RPMI8226 (cell line): ENCODE measurements around the gene RFC1.
"Not testable (repeated sequence)": the region's sequence is repeated elsewhere in the genome, so short reads cannot be mapped to it uniquely, and the experiment has no call there.

Source experiments
- DNase-seq: peaks from one replicate; pipeline ENCODE4 v3.0.0-alpha.2; 2015

Gene RFC1

DNA sequence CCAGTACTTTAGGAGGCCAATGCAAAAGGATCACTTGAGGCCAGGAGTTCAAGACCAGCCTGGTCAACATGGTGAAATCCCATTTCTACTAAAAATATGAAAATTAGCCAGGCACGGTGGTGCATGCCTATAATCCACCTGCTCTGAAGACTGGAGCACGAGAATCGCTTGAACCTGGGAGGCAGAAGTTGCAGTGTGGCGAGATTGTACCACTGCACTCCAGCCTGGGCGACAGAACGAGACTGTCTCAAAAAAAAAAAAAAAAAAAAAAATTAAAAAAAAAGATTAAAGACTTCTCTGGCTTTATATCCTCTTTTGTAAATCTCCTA, 13.0 kb downstream of the RFC1 start:
- DNase-seq, result not testable (repeated sequence)

DNA sequence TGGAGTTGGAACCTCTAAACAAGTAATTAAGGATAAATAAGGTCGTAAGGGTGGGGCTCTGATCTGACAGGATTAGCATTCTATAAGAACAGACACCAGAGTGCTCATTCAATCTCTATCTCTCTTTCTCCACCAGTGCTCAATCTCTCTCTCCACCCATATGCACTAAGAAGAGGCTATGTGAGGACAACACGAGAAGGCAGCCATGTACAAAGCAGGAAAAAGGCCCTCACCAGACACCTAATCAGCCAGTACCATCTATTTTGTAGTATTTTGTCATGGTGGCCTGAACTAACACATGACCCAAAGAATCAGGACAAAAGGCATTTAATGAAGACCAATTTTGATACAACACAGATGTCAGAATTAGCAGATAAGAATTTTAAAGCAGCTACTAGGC, 16.8 kb downstream of the RFC1 start:
- no peak for DNase-seq

DNA sequence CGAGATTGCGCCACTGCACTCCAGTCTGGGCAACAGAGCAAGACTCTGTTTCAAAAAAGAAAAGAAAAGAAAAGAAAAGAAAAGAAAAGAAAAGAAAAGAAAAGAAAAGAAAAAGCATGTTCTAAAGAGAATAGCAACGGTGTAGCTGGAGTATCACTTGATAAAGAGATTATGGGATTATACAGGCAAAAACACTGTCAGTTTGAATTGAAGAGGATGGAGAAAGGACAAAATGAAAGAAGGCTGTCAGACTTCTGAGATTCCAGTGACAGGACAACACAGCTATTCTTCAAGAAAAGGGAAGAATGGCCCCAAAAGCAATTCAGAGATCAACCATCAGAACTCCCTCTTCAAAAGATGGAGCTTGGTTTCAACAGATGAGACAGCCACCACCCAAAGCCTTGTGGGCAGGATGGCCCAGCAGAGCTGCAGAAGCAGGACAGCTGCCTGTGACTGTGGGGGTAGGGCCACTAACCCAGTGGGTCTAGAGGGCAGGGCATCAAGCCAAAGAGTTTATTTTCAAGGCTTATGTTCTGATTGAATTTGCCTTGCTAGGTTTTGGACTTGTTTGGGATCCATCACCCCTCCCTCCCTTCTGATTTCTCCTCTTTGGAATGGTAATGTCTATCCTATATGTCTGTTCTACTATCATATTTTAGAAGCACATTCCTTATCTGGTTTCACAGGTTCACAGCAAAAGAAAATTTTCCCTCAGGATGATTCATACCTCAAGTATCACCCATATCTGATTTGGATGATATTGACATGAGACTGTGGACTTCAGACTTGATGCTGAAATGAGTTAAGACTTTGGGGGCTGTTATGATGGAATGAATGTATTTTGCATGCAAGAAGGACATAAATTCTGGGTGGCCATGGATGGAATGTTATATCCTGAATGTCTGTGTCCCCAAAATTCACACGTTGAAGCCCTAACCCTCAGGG, 17.5 kb downstream of the RFC1 start:
- no peak for DNase-seq

DNA sequence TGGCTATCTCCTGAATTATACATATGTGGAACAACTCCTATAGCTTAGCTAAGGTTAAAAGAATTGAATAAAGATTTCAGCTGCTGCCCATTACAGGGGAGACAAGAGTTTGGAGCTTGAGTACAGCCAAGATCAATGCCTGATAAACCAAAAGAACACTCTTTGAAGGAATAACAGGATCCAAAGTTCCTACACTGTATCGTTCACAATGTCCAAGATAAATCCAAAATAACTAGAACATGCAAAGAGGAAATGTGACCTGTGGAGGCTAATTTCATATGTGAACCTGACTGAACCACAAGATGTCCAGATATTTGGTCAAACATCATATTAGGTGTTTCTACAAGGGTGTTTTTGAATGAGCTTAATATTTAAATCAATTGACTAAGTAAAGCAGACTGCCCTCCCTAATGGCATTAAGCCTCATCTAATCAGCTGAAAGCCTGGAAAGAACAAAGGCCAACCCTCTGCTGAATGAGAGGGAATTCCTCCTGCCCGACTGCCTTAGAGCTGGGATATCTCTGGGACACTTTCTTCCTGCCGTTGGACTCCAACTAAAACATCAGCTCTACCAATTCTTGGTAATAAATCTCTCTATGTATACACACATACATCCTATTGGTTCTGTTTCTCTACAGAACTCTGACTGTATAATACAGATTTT, 19.2 kb downstream of the RFC1 start:
- no peak for DNase-seq

DNA sequence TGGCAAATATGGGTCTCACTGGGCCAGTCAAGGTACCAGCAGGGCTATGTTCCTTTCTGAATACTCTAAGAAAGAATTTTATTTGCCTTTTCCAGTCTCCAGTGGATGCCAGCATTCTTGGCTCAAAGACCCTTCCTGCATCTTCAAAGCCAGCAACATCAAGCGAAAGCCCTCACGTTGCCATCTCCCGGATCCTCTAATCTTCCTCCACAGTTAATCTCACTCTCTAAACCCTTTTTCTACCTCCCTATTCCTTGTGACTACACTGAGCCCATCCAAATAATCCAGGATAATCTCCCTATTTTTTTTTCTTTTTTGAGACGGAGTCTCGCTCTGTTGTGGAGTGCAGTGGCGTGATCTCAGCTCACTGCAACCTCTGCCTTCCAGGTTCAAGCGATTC, 23.4 kb downstream of the RFC1 start:
- DNase-seq, result no peak

DNA sequence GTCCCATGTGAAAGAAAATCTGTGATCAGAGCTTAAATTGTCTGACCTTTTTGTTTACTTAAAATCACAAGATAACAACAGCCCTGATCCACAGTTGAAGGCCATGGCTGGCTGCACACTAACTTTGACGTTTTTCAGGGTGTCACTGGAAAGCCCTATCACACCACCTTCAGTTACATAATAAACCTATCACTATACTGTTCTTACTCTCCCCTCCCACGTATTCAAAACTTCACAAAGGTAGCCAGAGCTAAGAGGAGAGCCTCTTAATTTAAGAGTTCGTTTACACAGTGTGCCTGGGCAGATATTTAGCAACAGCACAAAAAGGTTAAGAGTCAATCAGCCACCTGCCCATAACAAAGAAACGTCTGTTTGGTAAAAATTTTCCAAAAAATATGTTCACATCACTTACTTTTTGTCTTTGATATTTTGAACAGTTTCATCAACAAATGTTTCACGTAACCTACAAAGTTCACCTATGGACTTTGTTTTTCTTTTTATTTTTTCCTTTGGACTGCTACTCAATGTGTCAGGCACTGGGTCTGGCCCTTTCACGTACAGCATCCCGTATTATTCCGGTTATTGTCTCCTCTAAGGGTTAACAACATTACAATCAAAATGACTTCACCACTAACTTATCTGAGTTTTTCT, 25.0 kb downstream of the RFC1 start:
- no peak for DNase-seq

DNA sequence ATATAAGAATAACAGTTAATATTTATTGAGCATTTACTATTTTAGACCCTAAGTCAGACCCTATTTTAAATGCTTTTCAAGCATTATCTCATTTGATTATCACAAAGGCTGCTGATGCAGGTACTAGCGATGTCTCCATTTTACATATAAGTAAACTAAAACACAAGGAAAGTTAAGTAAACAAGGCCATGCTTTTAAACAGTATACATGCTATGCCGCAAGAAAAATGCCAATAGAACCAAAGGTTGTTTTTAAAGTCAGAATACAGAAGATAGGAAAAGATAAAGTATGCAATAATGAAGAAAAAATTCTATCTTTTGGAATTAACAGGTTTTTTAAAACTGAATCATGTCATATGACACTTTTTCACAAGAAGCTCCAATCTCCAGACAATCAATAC, 26.2 kb downstream of the RFC1 start:
- no peak for DNase-seq

DNA sequence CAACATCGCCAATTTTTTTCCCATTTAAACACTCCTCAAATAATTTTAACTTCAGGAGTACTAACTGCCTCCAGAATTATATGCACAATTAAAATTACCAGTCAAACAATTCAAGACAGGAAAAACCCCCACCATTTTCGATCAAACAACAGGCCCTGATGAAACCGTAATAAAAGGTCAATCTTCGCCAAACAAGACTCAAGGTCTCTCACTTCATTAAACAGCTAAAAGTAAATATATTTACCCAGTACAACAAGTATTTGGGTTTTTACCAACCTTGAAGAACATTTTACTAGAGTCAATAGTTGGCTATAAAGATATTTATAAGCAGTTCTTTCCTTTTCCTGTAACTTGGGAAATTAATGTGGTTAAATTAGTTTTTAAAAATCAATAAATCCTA, 28.3 kb downstream of the RFC1 start:
- DNase-seq, result no peak

DNA sequence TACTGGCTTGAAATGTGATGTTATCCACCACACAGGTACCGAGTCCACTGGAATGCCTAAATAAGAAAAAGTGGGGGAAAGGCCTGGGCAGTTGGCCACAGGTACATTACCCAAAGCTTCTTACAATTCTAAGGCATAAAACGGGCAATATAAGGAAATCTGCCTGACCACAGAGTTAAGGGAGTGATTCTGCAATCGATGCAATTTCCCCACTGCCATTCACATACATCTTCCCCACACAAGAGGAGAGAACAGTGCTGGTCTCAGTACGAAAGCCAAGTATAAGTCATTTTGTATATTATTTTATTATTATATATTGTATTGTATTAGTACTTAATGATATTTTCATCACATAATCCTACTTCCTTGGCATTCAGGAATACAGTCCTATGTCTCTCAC, 30.6 kb downstream of the RFC1 start:
- no peak for DNase-seq

DNA sequence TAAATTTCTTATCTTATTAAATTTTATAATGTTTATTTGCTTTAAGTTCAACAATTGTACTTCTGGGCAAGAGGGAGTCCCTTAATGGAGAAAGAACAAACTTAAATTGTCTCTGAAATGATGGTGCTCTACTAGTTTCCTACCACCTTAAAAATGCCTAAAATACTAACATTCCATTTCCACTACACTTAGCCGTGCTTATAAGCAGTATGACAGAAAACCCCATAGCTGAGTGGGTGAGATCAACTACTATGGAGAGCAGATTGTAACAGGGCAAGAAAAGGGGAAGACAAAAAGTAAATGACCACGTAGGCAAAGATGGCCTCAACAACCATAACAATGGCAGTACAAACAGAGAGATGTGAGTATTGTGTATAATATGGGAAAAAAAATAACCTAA, 35.0 kb downstream of the RFC1 start:
- DNase-seq, result no peak

DNA sequence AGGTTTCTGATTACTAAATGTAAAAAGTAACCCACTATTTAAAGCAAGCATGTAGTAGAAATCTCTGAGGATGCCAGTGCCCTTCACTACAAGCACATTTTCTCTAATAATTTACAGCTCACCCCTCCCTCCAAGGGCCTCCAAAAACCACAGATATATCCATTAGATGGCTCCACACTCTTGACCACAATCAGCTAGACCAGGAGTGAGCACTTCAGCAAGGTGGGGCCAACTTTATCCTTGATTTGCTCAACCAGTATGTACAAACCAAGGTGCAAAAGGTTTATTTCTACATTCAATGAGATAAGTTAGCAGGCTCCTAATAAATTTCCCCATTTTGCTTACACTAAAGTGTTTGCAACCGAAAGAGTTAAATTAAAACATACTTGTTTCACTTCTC, 35.8 kb downstream of the RFC1 start:
- DNase-seq, result no peak

DNA sequence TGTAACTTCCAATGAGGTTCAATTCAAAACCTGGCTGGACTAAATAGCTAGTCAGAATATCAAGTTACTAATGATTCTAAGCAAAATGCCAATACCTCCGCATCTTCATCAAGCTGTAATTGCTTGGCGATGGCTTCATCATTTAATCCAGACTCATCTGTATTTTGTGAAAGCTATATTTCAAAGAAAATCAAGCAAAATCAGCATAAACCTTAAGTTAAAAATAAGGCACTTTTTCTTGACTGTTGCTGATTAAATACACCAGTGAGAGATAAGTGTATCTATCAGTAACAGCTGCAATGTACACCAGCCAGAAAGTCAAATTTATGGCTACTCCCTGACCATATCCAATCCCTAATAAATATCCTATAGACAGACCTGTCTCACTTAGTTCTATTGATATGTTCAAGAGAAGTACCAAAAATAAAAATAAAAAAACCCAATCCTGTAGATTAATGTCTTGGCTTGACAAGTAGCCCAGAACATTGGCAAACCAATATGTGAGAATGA, 39.6 kb downstream of the RFC1 start:
- no peak for DNase-seq

DNA sequence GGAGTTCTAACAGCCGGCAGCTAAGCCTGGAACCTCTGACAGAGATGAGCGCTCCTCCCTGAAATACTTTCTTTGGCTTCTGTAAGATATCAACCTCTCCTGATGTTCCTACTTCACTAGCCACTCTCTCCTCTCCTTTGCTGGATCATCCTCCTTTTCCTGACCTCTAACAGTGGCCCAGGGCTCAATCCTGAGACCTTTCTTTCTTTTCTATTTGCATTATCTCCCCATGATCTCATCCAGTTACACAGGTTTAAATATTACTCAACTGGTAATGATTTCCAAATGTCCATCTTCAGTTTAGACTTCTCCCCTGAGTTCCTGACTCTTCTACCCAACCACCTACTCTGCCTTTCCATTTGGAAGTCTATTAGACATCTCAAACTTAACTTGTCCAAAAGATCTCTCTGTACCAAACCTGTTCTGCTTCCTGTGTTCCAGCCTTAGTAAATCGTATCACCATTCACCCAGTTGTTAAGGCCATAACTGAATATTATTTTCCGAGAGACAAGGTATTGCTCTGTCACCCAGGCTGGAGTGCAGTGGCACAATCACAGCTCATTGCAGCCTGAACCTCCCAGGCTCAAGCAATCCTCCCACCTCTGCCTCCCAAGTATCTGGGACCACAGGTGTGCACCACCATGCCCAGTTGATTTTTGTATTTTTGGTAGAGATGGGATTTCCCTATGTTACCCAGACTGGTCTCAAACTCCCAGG, 41.1 kb downstream of the RFC1 start:
- no peak for DNase-seq

DNA sequence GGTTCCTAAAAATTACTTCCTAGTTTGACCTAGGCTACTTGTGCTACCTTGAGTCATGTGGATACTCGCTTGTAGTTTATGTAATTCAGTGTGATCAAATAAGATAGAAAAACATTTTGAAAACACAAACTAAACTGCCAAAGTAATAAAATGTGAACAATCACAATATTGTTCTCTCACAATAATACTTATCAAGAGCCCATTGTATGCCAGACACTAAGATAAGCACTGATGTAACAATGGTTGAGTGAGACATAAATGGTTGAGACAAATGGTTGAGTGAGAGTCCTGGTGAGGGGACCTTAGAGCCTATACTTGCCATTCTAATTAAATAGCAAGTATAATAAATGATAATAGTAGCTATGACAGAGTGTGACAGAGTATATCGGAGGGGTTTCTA, 41.7 kb downstream of the RFC1 start:
- DNase-seq, result no peak

DNA sequence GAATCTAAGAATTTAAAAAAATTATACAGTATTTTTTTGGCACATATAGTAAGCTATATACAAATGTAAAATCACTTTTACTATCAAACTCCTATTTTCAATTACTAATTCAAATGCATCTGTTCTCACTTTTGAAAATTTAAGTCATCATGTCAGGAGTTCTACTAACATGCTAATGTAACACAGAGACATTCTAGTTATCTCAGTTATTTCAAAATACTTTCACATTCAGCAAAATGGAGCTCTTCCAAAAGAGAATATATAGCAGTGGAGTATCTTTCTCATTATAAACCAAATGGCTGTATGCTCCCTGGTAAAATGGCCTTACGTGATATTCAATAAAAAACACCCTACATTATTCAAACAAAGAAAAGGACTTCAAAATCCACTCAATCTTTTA, 42.3 kb downstream of the RFC1 start:
- no peak for DNase-seq

DNA sequence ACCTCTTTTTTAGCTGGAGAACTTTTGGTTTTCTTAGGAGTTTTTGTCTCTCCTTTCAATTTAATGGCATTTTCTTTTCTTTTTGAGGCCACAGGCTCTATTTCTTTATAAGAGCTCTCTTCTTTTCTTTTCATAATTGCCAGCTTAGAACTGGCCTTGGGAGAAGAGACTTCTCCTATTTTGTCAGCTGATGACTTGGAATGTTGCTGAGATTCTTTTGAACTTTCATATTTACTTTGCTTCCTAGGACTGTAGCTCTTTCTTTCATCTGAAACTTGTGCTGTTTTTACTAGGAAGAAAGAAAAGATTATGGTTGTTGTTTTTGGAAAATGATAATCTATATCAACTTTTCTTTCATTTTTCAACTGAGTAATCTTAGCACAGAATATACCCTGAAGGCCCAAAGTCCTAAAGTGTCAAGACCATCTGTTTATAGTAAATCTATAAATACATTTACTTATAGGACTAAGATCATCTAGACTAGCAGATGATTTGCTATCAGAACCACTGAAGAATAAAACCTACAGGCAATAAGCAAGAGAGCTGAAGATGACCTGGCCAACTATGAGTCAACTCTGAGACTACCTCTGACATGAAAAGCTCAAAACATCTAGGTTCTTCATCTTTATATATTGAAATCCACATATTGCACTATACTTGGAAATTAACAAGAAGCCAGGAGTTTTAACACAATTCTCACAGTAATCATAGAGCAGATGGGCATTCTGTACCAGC, 45.6 kb downstream of the RFC1 start:
- DNase-seq, result no peak

DNA sequence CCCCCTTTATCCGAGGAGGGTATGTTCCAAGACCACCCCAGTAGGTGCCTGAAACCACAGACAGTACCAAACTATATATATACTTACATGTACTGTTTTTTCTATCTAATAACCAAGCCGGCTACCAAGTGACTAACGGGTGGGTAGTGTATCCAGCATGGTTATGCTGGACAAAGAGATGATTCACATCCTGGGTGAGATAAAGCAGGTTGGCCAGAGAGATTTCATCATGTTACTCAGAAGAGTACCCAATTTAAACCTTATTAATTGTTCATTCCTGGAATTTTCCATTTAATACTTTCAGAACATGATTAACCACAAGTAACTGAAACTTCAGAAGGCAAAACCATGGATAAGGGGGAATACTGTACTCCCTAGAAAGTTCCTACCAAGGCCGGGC, 46.5 kb downstream of the RFC1 start:
- no peak for DNase-seq

DNA sequence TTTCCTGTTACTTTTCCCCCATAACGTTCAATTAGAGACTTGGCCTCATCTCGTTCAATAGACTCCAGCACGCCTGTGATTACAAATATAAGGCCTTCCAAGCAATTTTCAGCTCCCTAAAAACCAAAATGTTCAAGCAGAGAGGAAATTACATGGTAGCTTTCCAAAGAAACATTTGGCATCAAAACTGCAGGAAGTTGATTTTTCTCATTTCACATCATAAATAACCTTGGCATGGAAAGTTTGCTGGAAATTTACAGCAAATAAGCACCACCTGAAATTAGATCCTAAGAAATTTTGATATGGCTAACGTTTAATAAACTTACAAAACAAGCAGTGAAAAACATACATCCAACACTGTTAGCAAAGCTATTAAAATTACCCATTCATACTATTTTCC, 53.3 kb downstream of the RFC1 start:
- DNase-seq, result no peak

DNA sequence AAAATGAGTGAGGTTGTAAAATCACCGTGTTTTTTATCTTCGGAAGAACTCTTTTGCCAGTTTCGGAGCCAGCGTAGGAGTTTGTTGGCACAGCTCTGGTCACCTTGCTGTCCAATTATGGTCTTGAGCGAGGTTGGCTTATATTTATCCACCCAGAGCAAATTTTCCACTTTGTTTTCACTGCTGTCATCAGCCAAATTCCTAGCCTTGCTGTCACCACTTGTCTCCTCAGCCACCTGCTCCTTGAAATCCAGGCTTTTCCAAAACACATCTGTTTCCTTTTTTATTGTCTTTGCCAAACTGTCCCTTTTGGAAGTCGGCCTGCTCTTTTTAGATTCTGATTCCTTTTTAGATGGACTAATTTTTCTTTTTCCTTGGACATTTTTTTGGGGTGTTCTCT, 57.6 kb downstream of the RFC1 start:
- no peak for DNase-seq

DNA sequence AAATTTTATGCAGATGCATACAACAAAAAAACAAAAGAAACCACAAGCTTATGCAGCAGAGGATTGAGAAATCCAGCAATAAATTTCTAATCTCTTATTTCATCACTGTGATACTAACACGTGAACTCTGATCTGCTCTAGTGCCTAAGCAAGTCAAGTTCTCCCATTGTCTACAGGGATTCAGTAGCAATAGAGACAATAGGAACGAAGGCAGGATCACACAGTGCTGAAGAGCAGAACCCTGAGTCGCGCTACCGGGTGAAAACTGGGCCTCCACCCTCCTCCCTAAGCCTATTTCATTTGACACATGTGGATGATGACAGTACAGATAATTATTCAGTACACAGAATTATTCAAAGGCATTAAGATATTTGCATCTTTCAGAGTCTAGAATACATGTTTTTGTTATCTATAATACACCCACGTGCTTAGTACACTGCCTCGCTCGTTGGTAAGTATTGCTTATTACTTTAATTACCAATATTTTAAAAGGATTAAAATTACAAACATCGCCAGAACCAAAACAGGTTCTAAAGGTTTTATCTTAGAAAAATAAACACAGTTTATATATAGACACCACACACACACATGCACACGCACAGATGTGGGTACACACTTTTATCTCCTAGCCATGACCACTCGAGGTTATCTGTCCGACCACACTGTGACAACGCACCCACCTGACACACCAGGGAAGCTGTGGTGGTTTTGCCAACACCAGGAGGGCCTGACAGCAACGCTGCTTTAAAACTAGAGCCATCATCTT, 60.1 kb downstream of the RFC1 start:
- DNase-seq, result no peak

DNA sequence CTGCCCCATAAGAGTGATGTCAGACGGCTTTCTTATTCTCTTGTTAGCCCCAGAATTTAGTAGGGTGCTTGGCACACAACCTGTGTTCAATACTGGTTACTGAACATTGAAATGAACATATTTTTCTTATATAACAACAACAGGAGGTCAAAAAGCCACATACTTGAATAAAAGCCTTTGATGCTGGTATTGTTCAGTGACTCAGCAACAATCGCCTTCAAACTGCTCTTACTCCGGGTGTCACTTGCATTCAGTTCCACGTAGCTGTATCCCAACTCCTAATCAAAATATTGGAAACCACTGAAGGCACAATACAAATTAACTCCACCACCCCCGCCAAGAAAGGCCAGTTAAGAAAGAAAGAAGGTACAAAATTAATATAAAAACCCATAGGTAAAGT, 61.5 kb downstream of the RFC1 start:
- no peak for DNase-seq

DNA sequence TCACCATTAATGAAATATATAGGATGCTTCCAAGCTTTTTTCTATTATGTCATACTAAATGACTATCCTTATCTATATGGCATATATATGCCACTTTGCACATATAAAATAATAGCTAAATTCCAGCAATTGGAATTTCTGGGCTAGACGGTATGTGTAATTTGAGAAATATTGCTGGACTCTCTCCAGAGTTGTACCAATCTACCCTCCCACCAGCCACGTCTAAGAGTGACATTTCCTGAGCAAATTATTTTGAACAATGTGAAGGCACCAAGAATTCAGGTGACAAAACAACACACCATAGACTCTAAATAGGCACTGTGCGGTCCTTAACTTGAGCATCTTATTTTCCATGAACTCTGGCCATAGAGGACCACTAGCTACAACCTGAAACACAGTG, 62.3 kb downstream of the RFC1 start:
- no peak for DNase-seq
